Motor neuron (in vitro differentiated cells): Measurements from ENCODE around the gene LRMDA. TPM values are rescaled to one million over a fixed set of nuclear protein-coding genes. Genes with fewer than 3 reads are reported as not detected.

Source experiments
- ATAC-seq, 8 experiments: fragments of 200-7000 bp; cut with Tn5 transposase; replicated peaks in 6 of 8; 2 replicates each; pipeline ENCODE4 v1.8.0; 2021; ENCODE audit warnings: mild to moderate bottlenecking in 8 of 8, moderate library complexity in 8 of 8
- H3K27ac ChIP-seq, 2 donors: fragments of 250-450 bp; sonication (Bioruptor Pico); 2 replicates each; pipeline ENCODE4 v1.9.0; 2021; ENCODE audit warnings: antibody characterized with exemption in 2 of 2, mild to moderate bottlenecking in 2 of 2, moderate library complexity in 1 of 2
- H3K4me1 ChIP-seq, 2 donors: fragments of 250-450 bp; sonication (Bioruptor Pico); replicated peaks in 1 of 2; 2 replicates each; pipeline ENCODE4 v1.6.1; 2021; ENCODE audit warnings: antibody characterized with exemption in 2 of 2, mild to moderate bottlenecking in 2 of 2, moderate library complexity in 1 of 2
- H3K4me3 ChIP-seq, 5 donors: fragments of 250-450 bp; sonication (Bioruptor Pico); 2 replicates each; pipeline ENCODE4 v1.9.0; 2021; ENCODE audit warnings: antibody characterized with exemption in 5 of 5, mild to moderate bottlenecking in 5 of 5, moderate library complexity in 4 of 5
- WGBS, 10 experiments: fragments of 450-650 bp; shearing (Covaris generic); methylation state at CpG; one replicate each; pipeline ENCODE4 v1.0.0; 2022; 5-methylcytosine and 5-hydroxymethylcytosine counted together
- in situ Hi-C, 9 experiments: fragments of 400-800 bp; cut with MboI; loops; one replicate each; pipeline ENCODE4 v1.15.0; 2021; ENCODE audit warnings: low sequenced_read_pairs in 9 of 9, low pct_unique_long_range_greater_than_20kb in 2 of 9; ENCODE audit not compliant: unreplicated experiment in 9 of 9
- total RNA-seq, 8 experiments: library from RNA; unstranded; fragments of 300-600 nt; gene quantifications; 2 replicates each; pipeline versions ENCODE4 v1.2.3 to v1.2.4, GENCODE V29; 2022

The LRMDA gene
- total RNA-seq, 8 experiments from 2014 or later = 0.85 to 5.4 (median 2.2) TPM; not detected in 1

GRCh38 chr10:75586814-75587213 lies 155.4 kb downstream of the LRMDA start:
- Histone ChIP-seq H3K4me3 (no peak overlapping the region), H3K4me1 (no peaks in the 10 kb centered on the region), H3K27ac (no peak overlapping the region)
- 33 to 100% (median 100%) methylated on average over 1 of the region's 1 CpG for WGBS, 10 experiments
- ATAC-seq = no peak
- in situ Hi-C loops = no loop called here

- Histone ChIP-seq H3K4me3 (no peak overlapping the region), H3K4me1 (peaks cover 10 to 11% of the 10 kb centered on the region in 2 donors), H3K27ac (no peak overlapping the region)
- in situ Hi-C loops = no loop called here
- no peak for ATAC-seq
- WGBS, 10 experiments = 0 to 50% (median 40%) methylated on average over 1 of the region's 1 CpG; no CpG with 5 or more reads in 3 of the 10 experiments
Measured at GRCh38 chr10:75588031-75588430, 156.6 kb downstream of the LRMDA start.

GRCh38 chr10:75589895-75590654 lies 158.7 kb downstream of the LRMDA start:
- whole genome bisulfite sequencing, 10 experiments = 50 to 100% (median 100%) methylated on average over 1 to 3 of the region's 3 CpGs; no CpG with 5 or more reads in 1 of the 10 experiments
- Histone ChIP-seq H3K4me3 (no peak overlapping the region), H3K4me1 (peaks cover 18 to 22% of the 10 kb centered on the region in 2 donors), H3K27ac (no peak overlapping the region)
- no peak for ATAC-seq
- in situ Hi-C loops = no loop called here

- no peak for ATAC-seq
- in situ Hi-C loops = no loop called here
- WGBS, 10 experiments = 60 to 100% (median 94%) methylated on average over 2 to 28 of the region's 31 CpGs; no CpG with 5 or more reads in 2 of the 10 experiments
Measured at GRCh38 chr10:75592151-75592787, 160.8 kb downstream of the LRMDA start.

GRCh38 chr10:75592791-75593643 lies 161.6 kb downstream of the LRMDA start:
- Histone ChIP-seq H3K4me1 (peaks cover 36 to 40% of the 10 kb centered on the region in 2 donors), H3K27ac (no peak overlapping the region), H3K4me3 (no peak overlapping the region)
- ATAC-seq = peak in 5 of 8 experiments; percentile 48 to 86 (median 66)
- 14 to 74% (median 52%) methylated on average over 3 to 7 of the region's 8 CpGs for WGBS, 10 experiments
- in situ Hi-C loops = no loop called here

More at GRCh38 chr10:75592151-75592787, 160.8 kb downstream of the LRMDA start:
- H3K4me3 ChIP-seq = no peak overlapping the region
- peaks cover 29 to 33% of the 10 kb centered on the region in 2 donors for H3K4me1 ChIP-seq
- H3K27ac ChIP-seq = no peak overlapping the region

- peak in 3 of 8 experiments; percentile 42 to 62 (median 61) for ATAC-seq
- Histone ChIP-seq H3K4me3 (no peak overlapping the region), H3K4me1 (peaks cover 46 to 49% of the 10 kb centered on the region in 2 donors), H3K27ac (no peak overlapping the region)
- 36 to 85% (median 80%) methylated on average over 1 to 7 of the region's 14 CpGs; no CpG with 5 or more reads in 1 of the 10 experiments for WGBS, 10 experiments
- in situ Hi-C loops = no loop called here
Measured at GRCh38 chr10:75593692-75594556, 162.5 kb downstream of the LRMDA start.

GRCh38 chr10:75596930-75597620 lies 165.7 kb downstream of the LRMDA start:
- H3K27ac ChIP-seq = no peak overlapping the region
- H3K4me1 ChIP-seq = peaks cover 74 to 76% of the 10 kb centered on the region in 2 donors
- in situ Hi-C loops = no loop called here
- no peak overlapping the region for H3K4me3 ChIP-seq
- 17 to 90% (median 57%) methylated on average over 1 to 5 of the region's 6 CpGs; no CpG with 5 or more reads in 2 of the 10 experiments for WGBS, 10 experiments
- no peak for ATAC-seq

GRCh38 chr10:75597773-75598440 lies 166.5 kb downstream of the LRMDA start:
- in situ Hi-C loops = no loop called here

GRCh38 chr10:75598998-75599397 lies 167.6 kb downstream of the LRMDA start:
- WGBS, 10 experiments = 63 to 90% (median 83%) methylated on average over 1 to 5 of the region's 5 CpGs; no CpG with 5 or more reads in 5 of the 10 experiments
- in situ Hi-C loops = no loop called here
- no peak overlapping the region for H3K27ac ChIP-seq
- no peak overlapping the region for H3K4me3 ChIP-seq
- peaks cover 58 to 60% of the 10 kb centered on the region in 2 donors for H3K4me1 ChIP-seq
- peak in 5 of 8 experiments; percentile 11 to 67 (median 57) for ATAC-seq

More at GRCh38 chr10:75597773-75598440, 166.5 kb downstream of the LRMDA start:
- H3K4me1 ChIP-seq = peaks cover 66 to 71% of the 10 kb centered on the region in 2 donors
- ATAC-seq = no peak
- no peak overlapping the region for H3K27ac ChIP-seq
- WGBS, 10 experiments = 20 to 80% (median 50%) methylated on average over 1 to 9 of the region's 15 CpGs
- H3K4me3 ChIP-seq = no peak overlapping the region

GRCh38 chr10:75599875-75600648 lies 168.6 kb downstream of the LRMDA start:
- peak overlapping the region in 1 of 2 donors; percentile 24 for H3K27ac ChIP-seq
- in situ Hi-C loops = no loop called here
- peaks cover 58 to 60% of the 10 kb centered on the region in 2 donors for H3K4me1 ChIP-seq
- ATAC-seq = peak in 5 of 8 experiments; percentile 65 to 84 (median 75)
- WGBS, 10 experiments = 6 to 33% (median 22%) methylated on average over 1 to 2 of the region's 2 CpGs; no CpG with 5 or more reads in 5 of the 10 experiments
- no peak overlapping the region for H3K4me3 ChIP-seq
